ENCODE data around the gene SLC1A2. TPM values are rescaled to one million over a fixed set of nuclear protein-coding genes. Genes with fewer than 3 reads are reported as not detected.

Gene SLC1A2
- total and polyA plus RNA-seq, 2 experiments from 2014 or later, result 0.70 to 2.8 TPM

DNA sequence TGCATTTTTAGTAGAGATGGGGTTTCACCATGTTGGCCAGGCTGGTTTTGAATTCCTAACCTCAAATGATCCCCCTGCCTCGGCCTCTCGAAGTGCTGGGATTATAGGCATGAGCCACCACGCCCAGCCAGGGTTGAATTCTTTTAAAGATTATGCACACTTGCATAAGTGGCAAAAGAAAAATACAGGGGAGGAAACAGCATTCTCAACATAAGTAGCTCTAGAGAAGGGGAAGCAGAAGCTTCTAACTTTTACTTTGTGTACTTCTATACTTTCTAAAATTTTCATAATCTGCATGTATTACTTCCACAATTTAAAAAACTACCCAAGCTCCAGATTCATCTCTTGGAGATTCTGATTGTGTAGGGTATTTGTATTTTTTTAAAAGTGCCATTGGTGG is 108.0 kb downstream of the SLC1A2 start:
- TF ChIP-seq, protein P1, sequence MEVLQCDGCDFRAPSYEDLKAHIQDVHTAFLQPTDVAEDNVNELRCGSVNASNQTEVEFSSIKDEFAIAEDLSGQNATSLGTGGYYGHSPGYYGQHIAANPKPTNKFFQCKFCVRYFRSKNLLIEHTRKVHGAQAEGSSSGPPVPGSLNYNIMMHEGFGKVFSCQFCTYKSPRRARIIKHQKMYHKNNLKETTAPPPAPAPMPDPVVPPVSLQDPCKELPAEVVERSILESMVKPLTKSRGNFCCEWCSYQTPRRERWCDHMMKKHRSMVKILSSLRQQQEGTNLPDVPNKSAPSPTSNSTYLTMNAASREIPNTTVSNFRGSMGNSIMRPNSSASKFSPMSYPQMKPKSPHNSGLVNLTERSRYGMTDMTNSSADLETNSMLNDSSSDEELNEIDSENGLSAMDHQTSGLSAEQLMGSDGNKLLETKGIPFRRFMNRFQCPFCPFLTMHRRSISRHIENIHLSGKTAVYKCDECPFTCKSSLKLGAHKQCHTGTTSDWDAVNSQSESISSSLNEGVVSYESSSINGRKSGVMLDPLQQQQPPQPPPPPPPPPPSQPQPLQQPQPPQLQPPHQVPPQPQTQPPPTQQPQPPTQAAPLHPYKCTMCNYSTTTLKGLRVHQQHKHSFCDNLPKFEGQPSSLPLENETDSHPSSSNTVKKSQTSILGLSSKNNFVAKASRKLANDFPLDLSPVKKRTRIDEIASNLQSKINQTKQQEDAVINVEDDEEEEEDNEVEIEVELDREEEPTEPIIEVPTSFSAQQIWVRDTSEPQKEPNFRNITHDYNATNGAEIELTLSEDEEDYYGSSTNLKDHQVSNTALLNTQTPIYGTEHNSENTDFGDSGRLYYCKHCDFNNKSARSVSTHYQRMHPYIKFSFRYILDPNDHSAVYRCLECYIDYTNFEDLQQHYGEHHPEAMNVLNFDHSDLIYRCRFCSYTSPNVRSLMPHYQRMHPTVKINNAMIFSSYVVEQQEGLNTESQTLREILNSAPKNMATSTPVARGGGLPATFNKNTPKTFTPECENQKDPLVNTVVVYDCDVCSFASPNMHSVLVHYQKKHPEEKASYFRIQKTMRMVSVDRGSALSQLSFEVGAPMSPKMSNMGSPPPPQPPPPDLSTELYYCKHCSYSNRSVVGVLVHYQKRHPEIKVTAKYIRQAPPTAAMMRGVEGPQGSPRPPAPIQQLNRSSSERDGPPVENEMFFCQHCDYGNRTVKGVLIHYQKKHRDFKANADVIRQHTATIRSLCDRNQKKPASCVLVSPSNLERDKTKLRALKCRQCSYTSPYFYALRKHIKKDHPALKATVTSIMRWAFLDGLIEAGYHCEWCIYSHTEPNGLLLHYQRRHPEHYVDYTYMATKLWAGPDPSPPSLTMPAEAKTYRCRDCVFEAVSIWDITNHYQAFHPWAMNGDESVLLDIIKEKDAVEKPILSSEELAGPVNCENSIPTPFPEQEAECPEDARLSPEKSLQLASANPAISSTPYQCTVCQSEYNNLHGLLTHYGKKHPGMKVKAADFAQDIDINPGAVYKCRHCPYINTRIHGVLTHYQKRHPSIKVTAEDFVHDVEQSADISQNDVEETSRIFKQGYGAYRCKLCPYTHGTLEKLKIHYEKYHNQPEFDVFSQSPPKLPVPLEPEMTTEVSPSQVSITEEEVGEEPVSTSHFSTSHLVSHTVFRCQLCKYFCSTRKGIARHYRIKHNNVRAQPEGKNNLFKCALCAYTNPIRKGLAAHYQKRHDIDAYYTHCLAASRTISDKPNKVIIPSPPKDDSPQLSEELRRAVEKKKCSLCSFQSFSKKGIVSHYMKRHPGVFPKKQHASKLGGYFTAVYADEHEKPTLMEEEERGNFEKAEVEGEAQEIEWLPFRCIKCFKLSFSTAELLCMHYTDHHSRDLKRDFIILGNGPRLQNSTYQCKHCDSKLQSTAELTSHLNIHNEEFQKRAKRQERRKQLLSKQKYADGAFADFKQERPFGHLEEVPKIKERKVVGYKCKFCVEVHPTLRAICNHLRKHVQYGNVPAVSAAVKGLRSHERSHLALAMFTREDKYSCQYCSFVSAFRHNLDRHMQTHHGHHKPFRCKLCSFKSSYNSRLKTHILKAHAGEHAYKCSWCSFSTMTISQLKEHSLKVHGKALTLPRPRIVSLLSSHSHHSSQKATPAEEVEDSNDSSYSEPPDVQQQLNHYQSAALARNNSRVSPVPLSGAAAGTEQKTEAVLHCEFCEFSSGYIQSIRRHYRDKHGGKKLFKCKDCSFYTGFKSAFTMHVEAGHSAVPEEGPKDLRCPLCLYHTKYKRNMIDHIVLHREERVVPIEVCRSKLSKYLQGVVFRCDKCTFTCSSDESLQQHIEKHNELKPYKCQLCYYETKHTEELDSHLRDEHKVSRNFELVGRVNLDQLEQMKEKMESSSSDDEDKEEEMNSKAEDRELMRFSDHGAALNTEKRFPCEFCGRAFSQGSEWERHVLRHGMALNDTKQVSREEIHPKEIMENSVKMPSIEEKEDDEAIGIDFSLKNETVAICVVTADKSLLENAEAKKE (CRISPR knock-in tag; IDR thresholded peaks at IDR 0.05), result no peak
- no peak for TF ChIP-seq CREB1 (CRISPR knock-in tag; IDR thresholded peaks at IDR 0.05; ENCODE audit: low read depth)
- TF ChIP-seq, protein P2, sequence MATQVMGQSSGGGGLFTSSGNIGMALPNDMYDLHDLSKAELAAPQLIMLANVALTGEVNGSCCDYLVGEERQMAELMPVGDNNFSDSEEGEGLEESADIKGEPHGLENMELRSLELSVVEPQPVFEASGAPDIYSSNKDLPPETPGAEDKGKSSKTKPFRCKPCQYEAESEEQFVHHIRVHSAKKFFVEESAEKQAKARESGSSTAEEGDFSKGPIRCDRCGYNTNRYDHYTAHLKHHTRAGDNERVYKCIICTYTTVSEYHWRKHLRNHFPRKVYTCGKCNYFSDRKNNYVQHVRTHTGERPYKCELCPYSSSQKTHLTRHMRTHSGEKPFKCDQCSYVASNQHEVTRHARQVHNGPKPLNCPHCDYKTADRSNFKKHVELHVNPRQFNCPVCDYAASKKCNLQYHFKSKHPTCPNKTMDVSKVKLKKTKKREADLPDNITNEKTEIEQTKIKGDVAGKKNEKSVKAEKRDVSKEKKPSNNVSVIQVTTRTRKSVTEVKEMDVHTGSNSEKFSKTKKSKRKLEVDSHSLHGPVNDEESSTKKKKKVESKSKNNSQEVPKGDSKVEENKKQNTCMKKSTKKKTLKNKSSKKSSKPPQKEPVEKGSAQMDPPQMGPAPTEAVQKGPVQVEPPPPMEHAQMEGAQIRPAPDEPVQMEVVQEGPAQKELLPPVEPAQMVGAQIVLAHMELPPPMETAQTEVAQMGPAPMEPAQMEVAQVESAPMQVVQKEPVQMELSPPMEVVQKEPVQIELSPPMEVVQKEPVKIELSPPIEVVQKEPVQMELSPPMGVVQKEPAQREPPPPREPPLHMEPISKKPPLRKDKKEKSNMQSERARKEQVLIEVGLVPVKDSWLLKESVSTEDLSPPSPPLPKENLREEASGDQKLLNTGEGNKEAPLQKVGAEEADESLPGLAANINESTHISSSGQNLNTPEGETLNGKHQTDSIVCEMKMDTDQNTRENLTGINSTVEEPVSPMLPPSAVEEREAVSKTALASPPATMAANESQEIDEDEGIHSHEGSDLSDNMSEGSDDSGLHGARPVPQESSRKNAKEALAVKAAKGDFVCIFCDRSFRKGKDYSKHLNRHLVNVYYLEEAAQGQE (IDR thresholded peaks at IDR 0.05; ENCODE audit: unreplicated experiment), result no peak
- no peak for TF ChIP-seq STAT1 (IDR thresholded peaks at IDR 0.05; ENCODE audit: unreplicated experiment)
- TF ChIP-seq EZH2 (IDR thresholded peaks at IDR 0.05; ENCODE audit: low read depth, unreplicated experiment), result no peak
- TF ChIP-seq POLR2AphosphoS5 (IDR thresholded peaks at IDR 0.05; ENCODE audit: low read depth), result no peak
- TF ChIP-seq, protein P3, sequence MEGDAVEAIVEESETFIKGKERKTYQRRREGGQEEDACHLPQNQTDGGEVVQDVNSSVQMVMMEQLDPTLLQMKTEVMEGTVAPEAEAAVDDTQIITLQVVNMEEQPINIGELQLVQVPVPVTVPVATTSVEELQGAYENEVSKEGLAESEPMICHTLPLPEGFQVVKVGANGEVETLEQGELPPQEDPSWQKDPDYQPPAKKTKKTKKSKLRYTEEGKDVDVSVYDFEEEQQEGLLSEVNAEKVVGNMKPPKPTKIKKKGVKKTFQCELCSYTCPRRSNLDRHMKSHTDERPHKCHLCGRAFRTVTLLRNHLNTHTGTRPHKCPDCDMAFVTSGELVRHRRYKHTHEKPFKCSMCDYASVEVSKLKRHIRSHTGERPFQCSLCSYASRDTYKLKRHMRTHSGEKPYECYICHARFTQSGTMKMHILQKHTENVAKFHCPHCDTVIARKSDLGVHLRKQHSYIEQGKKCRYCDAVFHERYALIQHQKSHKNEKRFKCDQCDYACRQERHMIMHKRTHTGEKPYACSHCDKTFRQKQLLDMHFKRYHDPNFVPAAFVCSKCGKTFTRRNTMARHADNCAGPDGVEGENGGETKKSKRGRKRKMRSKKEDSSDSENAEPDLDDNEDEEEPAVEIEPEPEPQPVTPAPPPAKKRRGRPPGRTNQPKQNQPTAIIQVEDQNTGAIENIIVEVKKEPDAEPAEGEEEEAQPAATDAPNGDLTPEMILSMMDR (conservative IDR thresholded peaks at IDR 0.05; ENCODE audit: low read depth in 2 of 2), result no peak
- TF ChIP-seq JUNB (IDR thresholded peaks at IDR 0.05; ENCODE audit: unreplicated experiment), result no peak
- no peak for TF ChIP-seq ZNF331 (CRISPR knock-in tag; IDR thresholded peaks at IDR 0.05; ENCODE audit: low read depth)
- TF ChIP-seq, protein P4, sequence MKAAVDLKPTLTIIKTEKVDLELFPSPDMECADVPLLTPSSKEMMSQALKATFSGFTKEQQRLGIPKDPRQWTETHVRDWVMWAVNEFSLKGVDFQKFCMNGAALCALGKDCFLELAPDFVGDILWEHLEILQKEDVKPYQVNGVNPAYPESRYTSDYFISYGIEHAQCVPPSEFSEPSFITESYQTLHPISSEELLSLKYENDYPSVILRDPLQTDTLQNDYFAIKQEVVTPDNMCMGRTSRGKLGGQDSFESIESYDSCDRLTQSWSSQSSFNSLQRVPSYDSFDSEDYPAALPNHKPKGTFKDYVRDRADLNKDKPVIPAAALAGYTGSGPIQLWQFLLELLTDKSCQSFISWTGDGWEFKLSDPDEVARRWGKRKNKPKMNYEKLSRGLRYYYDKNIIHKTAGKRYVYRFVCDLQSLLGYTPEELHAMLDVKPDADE (IDR thresholded peaks at IDR 0.05), result no peak
- TF ChIP-seq ZNF114 (CRISPR knock-in tag; IDR thresholded peaks at IDR 0.05), result no peak
- no peak for TF ChIP-seq EZH2phosphoT487 (IDR thresholded peaks at IDR 0.05; ENCODE audit: unreplicated experiment)
- no peak for TF ChIP-seq NANOG (IDR thresholded peaks at IDR 0.05; ENCODE audit: borderline replicate concordance)
- H3K36me3 Mint-ChIP-seq (ENCODE audit: low read depth), result no peaks in the 10 kb centered on the region

More for the DNA sequence above, 108.0 kb downstream of the SLC1A2 start:
- no peak for ATAC-seq
- Histone ChIP-seq H2AFZ (no peak overlapping the region), H3K27me3 (ENCODE audit: insufficient read depth) (no peaks in the 10 kb centered on the region), H3K4me2 (no peak overlapping the region), H3K79me2 (replicated peaks; ENCODE audit: insufficient read depth) (no peaks in the 10 kb centered on the region), H3K4me3 (no peak overlapping the region), H3K9me2 (ENCODE audit: insufficient read depth) (no peaks in the 10 kb centered on the region), H3F3A (replicated peaks; ENCODE audit: low read depth) (no peaks in the 10 kb centered on the region), H3K27ac (ENCODE audit: low read depth) (no peak overlapping the region), H4K20me1 (replicated peaks; ENCODE audit: insufficient read depth) (no peaks in the 10 kb centered on the region), H3K4me1 (ENCODE audit: insufficient read depth) (no peaks in the 10 kb centered on the region), H3K36me3 (ENCODE audit: insufficient read depth) (no peaks in the 10 kb centered on the region)
- H3K4me1 Mint-ChIP-seq, result no peaks in the 10 kb centered on the region
- H3K9me3 Mint-ChIP-seq, result no peaks in the 10 kb centered on the region
- H3K4me3 Mint-ChIP-seq, result no peak overlapping the region
- H3K27me3 Mint-ChIP-seq (ENCODE audit: insufficient read depth, low read depth, poor library complexity), result peaks cover 5% of the 10 kb centered on the region
- H3K27ac Mint-ChIP-seq, result no peak overlapping the region
- no peak for DNase-seq (ENCODE audit: low spot score)

Measured in GM23338 (cell line).